Left forelimb (tissue), 1 donor: Measurements from ENCODE around the gene ZNF280D.

Experiments
- DNase-seq: peaks from one replicate; pipeline ENCODE4 v3.0.0-alpha.2; 2018; ENCODE audit warnings: low spot score

The ZNF280D gene

DNA sequence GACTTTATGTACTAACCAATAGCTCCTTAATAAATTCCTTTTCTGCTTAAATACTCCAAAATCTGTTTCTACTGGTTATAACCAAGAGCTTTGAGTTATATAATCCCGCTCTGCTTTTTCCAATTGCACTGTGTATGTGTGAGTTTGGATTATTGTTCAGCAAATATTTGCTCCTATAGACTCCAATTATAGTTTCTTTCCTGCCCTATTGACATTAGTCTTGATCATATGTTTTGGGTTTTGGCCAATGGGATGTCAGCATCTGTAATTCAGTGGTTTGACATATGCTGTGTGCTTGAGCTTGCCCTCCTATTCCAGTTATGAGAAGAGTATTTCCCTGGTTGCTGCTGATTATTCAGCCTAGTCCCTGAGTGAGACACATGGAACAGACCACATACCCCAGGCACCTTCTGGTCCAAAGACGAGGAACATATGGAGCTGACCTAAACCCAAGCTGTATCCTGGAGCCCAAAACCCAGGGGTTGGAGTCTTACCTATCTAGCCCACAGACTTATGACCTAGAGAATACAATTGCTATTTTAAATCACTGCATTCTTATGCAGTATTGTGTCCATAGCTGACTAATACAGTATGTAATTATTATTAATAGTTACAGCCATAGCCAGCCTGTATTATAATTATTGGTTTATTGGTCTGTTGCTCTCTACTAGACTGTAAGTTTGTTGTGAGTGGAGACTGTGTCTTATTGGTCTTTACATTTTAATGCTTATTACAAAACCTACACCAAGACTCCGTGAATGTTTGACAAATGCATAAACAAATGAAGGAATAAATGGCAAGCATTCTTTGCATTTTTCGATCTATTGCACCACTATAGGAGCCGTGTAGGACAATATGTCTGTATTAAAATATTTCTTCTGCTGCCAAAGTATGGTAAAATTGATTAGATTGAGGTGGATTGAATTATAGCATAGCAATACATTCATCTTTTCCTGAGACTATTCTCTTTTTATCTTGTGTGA, 11.7 kb upstream of the ZNF280D start:
- DNase-seq, result no peak

DNA sequence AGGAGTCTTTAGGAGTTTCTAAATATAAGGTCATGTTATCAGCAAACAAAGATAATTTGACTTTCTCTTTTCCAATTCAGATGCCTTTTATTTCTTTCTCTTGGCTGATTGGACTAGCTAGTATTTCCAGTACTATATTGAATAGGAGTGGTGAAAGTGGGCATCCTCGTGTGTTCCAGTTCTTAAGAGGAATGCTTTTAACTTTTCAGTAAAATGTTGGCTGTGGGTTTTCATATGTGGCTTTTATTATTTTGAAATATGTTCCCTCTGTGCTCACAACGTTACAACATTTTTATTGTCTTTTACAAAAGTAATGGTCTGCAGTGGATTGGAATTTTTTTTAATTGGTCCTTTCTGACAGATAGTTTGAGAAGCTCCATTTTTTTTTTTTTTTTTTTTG, 8.2 kb upstream of the ZNF280D start:
- no peak for DNase-seq

DNA sequence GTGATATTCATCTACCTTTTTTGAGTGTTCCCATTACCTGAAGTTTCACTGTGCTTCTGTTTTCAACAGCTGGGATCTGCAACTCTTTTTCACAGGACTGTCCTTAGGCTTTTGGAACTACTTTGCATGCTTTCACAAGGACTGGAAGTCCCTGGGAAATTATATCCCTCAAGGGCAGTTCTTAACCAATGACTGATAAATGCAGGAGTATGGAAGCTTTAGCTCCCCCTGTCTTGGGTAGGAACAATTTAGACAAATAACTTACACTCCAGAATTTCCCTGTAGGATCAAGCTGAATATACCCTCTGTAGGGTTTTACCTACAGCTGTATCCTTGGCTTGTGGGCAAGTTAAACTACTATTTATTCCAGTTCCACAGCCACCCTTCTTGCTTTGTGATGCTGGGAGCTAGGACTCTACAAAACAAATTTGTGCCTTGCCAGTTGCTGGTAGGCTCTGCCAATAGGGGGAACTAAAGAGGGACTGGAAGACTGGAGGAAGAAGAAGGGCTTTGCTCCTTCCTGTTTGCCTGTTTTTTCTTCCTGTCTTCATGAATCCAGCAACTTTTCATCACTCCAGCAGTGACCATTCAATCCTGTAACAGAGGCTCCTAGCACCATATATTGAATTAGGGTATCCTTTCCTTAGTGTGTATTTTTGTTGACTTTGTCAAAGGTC, 6.8 kb upstream of the ZNF280D start:
- no peak for DNase-seq

DNA sequence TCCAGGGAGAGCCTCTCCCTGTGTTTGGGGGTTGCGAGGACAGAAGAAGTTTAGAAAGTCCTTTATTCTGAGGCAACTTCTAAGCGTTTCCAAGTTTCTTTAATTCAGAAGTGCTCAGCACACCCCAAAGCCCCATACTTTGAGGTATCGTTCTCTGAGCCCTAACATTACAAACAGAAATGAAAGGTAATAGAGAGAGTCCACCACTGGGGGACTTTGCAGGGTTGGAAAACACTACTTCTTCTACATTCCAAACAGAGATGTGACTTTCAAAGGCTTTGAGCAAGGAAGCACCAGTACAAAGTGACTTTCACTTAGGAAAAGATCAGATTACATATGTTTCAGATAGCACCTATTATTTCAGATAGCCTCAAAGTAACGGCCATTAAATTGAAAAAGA, 6.2 kb upstream of the ZNF280D start:
- no peak for DNase-seq

- DNase-seq, result no peak
These were observed 4.5 kb upstream of the ZNF280D start for GRCh38 chr15:56737791-56738190.

DNA sequence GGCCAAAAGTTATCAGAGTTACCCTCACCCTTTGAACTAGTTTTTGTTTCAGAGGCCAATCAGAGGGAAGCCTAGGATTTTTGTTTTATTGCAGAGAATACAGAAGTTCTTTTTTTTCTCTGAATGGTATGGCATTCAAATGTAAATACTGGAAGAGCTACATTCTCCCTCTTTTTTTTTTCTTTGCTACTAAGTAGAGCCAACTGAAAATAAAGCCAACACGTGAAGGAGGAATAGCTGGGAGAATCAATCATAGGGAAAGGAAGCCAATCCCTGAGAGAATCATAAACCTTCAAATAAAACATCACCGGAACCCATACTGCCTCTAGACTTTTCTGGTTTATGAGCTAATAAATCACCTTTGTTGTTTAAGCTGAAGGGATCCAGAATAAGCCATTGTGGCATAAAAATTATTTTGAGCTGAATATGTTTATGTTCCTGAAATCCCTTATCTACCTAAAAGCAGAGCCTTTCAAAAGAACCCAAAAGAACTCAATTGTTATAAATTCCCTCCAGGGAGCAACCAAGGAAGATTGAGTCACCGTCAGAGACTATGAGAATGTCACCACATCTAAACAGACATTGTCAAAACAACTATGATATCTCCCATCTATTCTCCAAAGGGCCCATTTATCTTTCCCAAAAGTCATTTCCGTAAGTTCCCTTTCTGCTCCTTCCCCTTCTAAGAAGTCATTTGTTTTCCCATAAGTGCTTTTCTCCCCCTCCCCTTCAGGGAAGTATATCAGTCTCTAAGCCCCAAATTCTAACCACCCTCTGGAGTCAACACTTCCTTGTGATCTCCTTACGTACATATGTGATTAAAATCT, 3.8 kb upstream of the ZNF280D start:
- DNase-seq, result no peak

- no peak for DNase-seq
These were observed 3.0 kb upstream of the ZNF280D start for GRCh38 chr15:56736308-56736707.

DNA sequence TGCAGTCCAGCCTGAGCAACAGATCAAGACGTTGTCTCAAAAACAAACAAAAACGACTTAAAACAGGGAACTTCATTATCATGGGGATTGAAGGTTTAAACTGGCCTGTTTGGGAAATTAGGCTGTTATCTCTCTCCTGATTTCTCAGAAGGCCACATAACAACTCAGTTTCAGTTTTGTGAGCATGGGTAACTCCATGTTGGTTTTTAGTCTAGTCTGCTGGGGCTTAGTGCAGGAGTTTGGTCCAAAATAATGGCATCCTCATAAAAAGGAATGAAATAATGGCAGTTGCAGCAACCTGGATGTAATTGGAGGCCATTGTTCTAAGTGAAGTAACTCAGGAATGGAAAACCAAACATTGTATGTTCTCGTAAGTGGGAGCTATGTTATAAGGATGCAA, 2.3 kb upstream of the ZNF280D start:
- no peak for DNase-seq

DNA sequence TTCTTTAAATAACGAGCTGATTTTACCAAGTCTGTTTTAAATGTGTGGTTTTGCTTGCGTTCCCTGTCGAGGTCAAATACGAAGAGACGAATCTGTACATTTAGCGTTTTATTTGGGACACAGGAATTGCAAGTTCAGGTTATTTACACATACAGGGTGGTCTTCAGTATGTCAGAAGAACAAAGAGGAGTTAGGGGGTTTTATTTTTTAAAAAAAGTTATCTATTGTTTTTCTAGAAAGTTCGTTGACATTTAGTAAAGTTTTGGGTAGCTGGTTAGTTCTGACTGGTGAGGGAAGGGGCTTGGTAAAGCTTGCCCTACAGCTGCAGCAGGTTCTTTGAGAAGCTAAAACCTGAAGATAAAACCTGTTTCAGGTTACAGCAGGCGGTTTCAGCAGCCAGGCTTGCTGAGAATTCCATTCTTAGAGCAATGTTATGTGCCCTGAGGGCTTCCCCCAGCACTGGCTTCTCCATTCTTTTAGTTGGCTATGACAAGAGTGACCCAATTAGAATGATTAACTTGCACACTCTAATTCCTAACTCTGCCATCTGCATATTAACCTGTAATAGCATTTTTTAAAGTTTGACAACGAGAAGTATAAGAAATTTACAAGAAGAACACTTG, 815 bp upstream of the ZNF280D start:
- DNase-seq, result no peak

DNA sequence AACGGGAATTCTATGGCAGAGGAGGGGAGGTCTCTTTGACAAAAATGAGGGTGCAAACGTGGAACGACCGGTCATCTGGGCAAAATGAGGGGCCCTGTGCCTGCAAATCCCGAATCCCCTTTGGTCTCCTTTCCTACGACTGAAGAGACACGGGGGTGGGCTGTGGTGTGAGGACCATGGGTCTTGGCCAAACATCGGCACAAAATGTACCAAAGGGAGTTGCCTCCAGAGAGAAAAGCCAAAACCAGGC, 498 bp downstream of the ZNF280D start:
- no peak for DNase-seq

DNA sequence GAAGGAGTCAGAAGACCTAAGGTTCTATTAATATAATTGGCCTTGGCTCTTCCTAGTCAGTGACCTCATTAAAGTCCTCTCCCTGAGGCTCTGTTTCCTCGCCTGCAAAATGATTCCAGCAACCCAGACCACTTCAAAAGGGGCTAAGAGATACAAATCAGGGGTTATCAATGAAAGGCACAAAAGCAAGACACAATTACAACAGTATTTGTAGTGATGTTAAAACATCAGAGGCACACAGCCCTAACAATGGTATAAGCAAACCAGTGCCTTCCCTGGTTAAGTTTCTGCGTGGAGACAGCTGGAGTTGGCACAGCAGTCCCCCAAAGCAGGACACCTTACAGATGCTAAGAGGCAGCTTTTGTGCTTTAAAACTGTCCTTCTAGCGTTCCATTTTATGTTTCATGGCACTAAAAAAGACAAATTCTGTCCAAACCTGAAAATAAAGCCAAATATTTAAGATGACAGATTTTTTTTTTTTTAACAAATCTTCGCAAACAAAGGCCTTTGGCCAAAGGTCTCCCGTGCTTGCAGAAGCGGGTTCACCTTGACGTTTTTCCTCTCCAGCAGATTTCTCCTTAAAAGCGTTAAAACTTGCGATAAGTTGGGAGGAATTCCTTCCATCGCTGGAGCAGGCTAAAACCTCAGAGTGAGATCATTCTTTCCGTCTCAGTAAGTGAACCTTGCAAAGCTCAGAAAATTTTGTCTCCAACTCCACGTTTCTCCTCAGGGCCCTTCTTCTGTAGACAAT, 999 bp downstream of the ZNF280D start:
- DNase-seq, result no peak

GRCh38 chr15:56731548-56731947, 1.8 kb downstream of the ZNF280D start:
- no peak for DNase-seq

- DNase-seq, result no peak
These were observed 3.7 kb downstream of the ZNF280D start for GRCh38 chr15:56729561-56729960.

- DNase-seq, result no peak
These were observed 7.9 kb downstream of the ZNF280D start for GRCh38 chr15:56725386-56725785.

DNA sequence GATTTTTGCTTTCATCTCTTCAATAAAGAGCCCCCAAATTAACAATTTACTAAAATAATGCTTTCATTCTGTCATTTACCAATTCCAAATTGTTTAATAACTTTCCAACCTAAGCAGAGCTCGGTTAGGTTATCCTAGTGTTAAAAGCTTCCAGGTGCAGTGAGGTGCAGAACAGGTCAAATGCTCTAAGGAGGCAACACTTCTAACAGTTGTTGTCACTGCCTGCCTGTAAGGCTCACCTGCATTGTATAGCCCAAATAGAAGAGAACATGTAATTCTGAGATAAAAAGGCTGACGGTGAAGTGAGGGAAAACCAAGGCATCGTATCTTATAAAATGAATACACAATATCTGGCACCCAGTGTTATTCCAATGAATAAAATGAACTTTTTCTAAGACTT, 9.1 kb downstream of the ZNF280D start:
- DNase-seq, result no peak

- DNase-seq, result no peak
These were observed 9.5 kb downstream of the ZNF280D start for GRCh38 chr15:56723787-56724186.

- no peak for DNase-seq
These were observed 13.3 kb downstream of the ZNF280D start for GRCh38 chr15:56719774-56720555.

DNA sequence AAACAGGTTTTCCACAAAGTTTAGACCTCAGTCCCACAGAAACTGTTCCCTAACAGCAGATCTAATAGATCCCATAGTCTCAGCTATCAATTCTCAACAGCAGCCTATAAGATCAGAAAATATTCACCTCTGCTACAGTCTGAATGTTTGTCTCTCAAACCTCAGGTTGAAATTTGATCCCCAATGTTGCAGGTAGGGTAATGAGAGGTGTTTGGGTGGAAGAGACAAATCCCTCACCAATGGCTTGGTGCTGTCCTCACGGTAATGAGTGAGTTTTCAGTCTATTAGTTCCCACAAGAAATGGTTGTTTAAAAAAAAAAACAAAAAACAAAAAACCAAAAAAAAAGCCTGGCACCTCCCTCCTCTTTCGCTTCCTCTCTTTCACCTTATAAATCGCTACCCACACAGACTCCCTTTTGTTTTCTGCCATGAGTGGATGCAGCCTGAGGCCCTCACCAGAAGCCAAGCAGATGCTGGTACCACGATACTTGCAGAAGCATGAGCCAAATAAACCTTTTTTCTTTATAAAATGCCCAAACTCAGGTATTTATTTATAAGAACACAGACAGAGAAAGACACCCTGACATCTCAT, 14.2 kb downstream of the ZNF280D start:
- DNase-seq, result no peak

DNA sequence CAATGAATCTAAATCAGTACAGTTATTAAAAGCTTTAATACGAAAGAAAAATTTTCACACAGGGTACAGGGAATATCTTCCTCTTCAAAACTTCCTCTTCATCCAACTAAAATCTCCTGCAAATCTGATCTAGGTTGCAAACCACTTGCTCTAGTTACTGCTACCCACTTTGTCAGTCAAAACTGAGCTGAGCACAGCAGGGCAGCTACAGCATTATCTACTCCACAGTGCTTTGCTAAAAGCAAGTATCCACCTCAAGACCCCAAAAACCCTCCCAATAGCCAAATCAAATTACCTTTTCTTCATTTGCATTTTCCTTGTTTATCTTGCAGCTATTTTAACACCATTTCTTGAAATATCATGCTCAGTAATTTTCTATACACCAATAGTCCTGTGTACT, 14.7 kb downstream of the ZNF280D start:
- DNase-seq, result no peak

DNA sequence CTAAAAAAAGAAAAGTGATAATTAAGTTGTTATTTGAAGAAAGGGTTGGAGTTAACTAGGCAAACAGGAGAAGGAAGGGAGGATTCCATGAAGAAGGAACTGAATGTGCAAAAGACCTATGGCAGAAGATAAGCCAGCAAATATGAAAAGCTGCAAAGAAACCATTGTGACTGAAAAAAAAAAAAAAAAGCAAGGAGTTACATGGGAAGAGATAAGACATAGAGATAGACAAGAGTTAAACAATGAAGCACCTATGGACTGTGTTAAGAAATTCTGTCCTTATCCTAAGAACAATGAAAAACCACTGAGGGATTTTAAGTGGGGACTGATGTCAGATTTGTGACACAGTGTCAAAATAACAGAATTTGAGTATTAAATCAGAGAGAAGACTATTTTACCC, 17.0 kb downstream of the ZNF280D start:
- DNase-seq, result no peak
